Glutamatergic neuron (in vitro differentiated cells): ENCODE results near the gene MLN. TPM values are rescaled to one million over a fixed set of nuclear protein-coding genes. Genes with fewer than 3 reads are reported as not detected.
"Not testable (repeated sequence)": the region's sequence is repeated elsewhere in the genome, so short reads cannot be mapped to it uniquely, and the experiment has no call there.

Experiments
- DNase-seq: peaks from one replicate; pipeline ENCODE4 v3.0.0; 2022
- H3K27ac Mint-ChIP-seq: one replicate; pipeline ENCODE4 v1.8.0; 2020; ENCODE audit warnings: mild to moderate bottlenecking, mixed read lengths, inconsistent platforms; ENCODE audit not compliant: unreplicated experiment
- H3K27me3 Mint-ChIP-seq: one replicate; pipeline ENCODE4 v1.8.0; 2020; ENCODE audit warnings: mild to moderate bottlenecking, moderate library complexity, mixed read lengths, inconsistent platforms; ENCODE audit not compliant: unreplicated experiment
- H3K36me3 Mint-ChIP-seq: one replicate; pipeline ENCODE4 v1.8.0; 2020; ENCODE audit warnings: mild to moderate bottlenecking, mixed read lengths, inconsistent platforms; ENCODE audit not compliant: unreplicated experiment
- H3K4me1 Mint-ChIP-seq: one replicate; pipeline ENCODE4 v1.8.0; 2020; ENCODE audit warnings: mild to moderate bottlenecking, low read depth, mixed read lengths, inconsistent platforms; ENCODE audit not compliant: unreplicated experiment
- H3K4me3 Mint-ChIP-seq: one replicate; pipeline ENCODE4 v1.8.0; 2020; ENCODE audit warnings: mild to moderate bottlenecking, mixed read lengths, inconsistent platforms; ENCODE audit not compliant: unreplicated experiment
- H3K9me3 Mint-ChIP-seq: one replicate; pipeline ENCODE4 v1.8.0; 2020; ENCODE audit warnings: mild to moderate bottlenecking, moderate library complexity, mixed read lengths, inconsistent platforms; ENCODE audit not compliant: unreplicated experiment
- CTCF ChIP-seq: fragments of 200-600 bp; sonication (generic); IDR thresholded peaks from one replicate; pipeline ENCODE4 v1.5.0; 2021; ENCODE audit not compliant: partially characterized antibody, unreplicated experiment
- total RNA-seq: library from RNA; stranded (reverse); fragmentation: NEBNext Ultra II Directional; extraction: Animal tissue kit (Norgen Biotek cat#: 25700); gene quantifications from one replicate; pipeline ENCODE4 v1.2.1, GENCODE V29; 2021; ENCODE audit not compliant: unreplicated experiment

MLN gene
- total RNA-seq, 1 donor from 2014 or later, result not detected

- Mint-ChIP-seq H3K36me3 (peaks cover 16% of the 10 kb centered on the region), H3K27ac (no peak overlapping the region), H3K9me3 (peaks cover 11% of the 10 kb centered on the region), H3K4me3 (no peak overlapping the region), H3K27me3 (peaks cover 8% of the 10 kb centered on the region), H3K4me1 (peaks cover 33% of the 10 kb centered on the region)
- no peak for TF ChIP-seq CTCF
- DNase-seq, result no peak
Observed at GRCh38 chr6:33836806-33837469, 33.1 kb upstream of the MLN start.

- Mint-ChIP-seq H3K9me3 (peaks cover 8% of the 10 kb centered on the region), H3K4me1 (peaks cover 33% of the 10 kb centered on the region), H3K36me3 (peaks cover 16% of the 10 kb centered on the region), H3K27ac (no peak overlapping the region), H3K4me3 (no peak overlapping the region), H3K27me3 (peaks cover 9% of the 10 kb centered on the region)
- TF ChIP-seq CTCF, result no peak
- no peak for DNase-seq
Observed at GRCh38 chr6:33834401-33835392, 30.9 kb upstream of the MLN start.

GRCh38 chr6:33833599-33833998 is 29.8 kb upstream of the MLN start:
- TF ChIP-seq CTCF, result no peak
- H3K27ac Mint-ChIP-seq, result no peak overlapping the region
- no peak for DNase-seq
- peak overlapping the region; percentile 42 for H3K4me3 Mint-ChIP-seq
- peaks cover 28% of the 10 kb centered on the region for H3K4me1 Mint-ChIP-seq
- H3K9me3 Mint-ChIP-seq, result peaks cover 11% of the 10 kb centered on the region
- H3K27me3 Mint-ChIP-seq, result peaks cover 7% of the 10 kb centered on the region
- peaks cover 16% of the 10 kb centered on the region for H3K36me3 Mint-ChIP-seq

- peaks cover 14% of the 10 kb centered on the region for H3K9me3 Mint-ChIP-seq
- peaks cover 12% of the 10 kb centered on the region for H3K27me3 Mint-ChIP-seq
- DNase-seq, H3K4me3 Mint-ChIP-seq, H3K27ac Mint-ChIP-seq: not testable (repeated sequence)
- peaks cover 29% of the 10 kb centered on the region for H3K4me1 Mint-ChIP-seq
- H3K36me3 Mint-ChIP-seq, result peaks cover 16% of the 10 kb centered on the region
Observed at GRCh38 chr6:33832831-33833230, 29.0 kb upstream of the MLN start.

GRCh38 chr6:33831725-33832124 is 27.9 kb upstream of the MLN start:
- Mint-ChIP-seq H3K27me3 (peaks cover 12% of the 10 kb centered on the region), H3K9me3 (peaks cover 14% of the 10 kb centered on the region), H3K4me1 (peaks cover 29% of the 10 kb centered on the region)
- not testable (repeated sequence) for H3K36me3 Mint-ChIP-seq, H3K27ac Mint-ChIP-seq, DNase-seq, H3K4me3 Mint-ChIP-seq
